MM.1S (cell line): ENCODE measurements around the gene RGS13.

Source experiments
- EZH2phosphoT487 ChIP-seq: fragments of 300-600 bp; sonication (generic); IDR thresholded peaks from 2 replicates; pipeline ENCODE4 v1.6.1; 2018; ENCODE audit warnings: antibody characterized with exemption, low read length
- TF ChIP-seq, protein P1 (sequence below): fragments of 300-600 bp; sonication (generic); IDR thresholded peaks from 2 replicates; pipeline ENCODE4 v1.5.1; 2016; ENCODE audit warnings: antibody characterized with exemption, low read length, mixed read lengths

DNA sequence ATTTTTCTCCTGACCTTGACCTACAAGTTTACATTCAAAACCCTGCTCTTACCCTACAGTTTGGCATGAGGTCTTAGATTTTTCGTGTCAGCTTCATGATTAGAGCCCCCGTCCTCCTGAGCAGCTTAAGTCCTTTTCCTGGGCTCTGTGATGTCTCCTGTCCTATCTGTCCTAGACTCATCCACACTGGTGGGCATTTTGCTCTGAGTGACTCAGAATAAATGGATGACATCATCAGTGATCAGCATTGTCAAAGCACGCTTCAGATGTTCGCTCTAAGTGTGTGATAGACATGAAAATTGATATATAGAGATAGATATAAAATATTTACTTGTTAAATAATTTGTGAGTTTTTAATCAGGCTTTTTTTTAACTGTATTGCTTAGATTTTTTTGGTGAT is 21.8 kb downstream of the RGS13 start:
- TF ChIP-seq, protein P1, sequence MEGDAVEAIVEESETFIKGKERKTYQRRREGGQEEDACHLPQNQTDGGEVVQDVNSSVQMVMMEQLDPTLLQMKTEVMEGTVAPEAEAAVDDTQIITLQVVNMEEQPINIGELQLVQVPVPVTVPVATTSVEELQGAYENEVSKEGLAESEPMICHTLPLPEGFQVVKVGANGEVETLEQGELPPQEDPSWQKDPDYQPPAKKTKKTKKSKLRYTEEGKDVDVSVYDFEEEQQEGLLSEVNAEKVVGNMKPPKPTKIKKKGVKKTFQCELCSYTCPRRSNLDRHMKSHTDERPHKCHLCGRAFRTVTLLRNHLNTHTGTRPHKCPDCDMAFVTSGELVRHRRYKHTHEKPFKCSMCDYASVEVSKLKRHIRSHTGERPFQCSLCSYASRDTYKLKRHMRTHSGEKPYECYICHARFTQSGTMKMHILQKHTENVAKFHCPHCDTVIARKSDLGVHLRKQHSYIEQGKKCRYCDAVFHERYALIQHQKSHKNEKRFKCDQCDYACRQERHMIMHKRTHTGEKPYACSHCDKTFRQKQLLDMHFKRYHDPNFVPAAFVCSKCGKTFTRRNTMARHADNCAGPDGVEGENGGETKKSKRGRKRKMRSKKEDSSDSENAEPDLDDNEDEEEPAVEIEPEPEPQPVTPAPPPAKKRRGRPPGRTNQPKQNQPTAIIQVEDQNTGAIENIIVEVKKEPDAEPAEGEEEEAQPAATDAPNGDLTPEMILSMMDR, result no peak
- no peak for TF ChIP-seq EZH2phosphoT487
